Measurements from ENCODE around the gene KLHDC3.

The KLHDC3 gene

DNA sequence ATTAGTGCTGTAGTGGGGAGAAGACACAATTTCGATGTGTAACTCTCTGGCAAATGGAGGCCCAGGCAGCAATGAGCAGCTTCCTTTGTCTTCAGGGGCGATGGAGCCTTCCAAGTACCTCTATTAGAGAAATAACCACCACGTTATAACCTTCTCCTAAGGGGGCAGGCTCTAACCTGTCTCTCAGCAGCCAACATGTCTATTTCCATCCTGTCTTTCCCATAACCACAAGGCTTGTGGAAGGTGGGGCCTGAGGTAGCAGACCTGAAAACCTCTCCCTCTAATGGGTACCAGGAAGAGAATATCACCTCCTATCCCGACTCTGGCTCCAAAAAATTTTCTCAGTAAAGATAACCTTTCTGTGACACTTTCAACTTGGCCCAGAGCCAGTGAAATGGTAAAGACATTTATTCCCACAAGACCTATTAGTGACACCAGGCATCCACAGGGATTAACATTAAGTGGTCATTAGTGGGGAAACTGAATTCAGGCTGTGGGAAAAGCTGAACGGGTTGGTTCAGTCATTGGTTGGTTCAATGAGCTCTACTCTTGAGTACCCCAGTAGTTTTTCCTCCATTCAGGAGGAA is 39.0 kb upstream of the KLHDC3 start:
- H3K4me1 ChIP-seq (ENCODE audit: control insufficient read depth, insufficient read depth, low read length): peaks cover 7% of the 10 kb centered on the region
- no peaks in the 10 kb centered on the region for H3K27me3 ChIP-seq (ENCODE audit: control insufficient read depth, insufficient read depth, low read length)
- H3K27ac ChIP-seq (ENCODE audit: low read depth, low read length): no peak overlapping the region
- peaks cover 3% of the 10 kb centered on the region for H3K36me3 ChIP-seq (ENCODE audit: control insufficient read depth, insufficient read depth, low read length)
- no peak overlapping the region for H3K9ac ChIP-seq (ENCODE audit: low read depth, low read length)
- no peaks in the 10 kb centered on the region for H3K9me3 ChIP-seq (ENCODE audit: control insufficient read depth, insufficient read depth, low read length)
- no peak overlapping the region for H3K4me3 ChIP-seq (ENCODE audit: low read depth, low read length)

DNA sequence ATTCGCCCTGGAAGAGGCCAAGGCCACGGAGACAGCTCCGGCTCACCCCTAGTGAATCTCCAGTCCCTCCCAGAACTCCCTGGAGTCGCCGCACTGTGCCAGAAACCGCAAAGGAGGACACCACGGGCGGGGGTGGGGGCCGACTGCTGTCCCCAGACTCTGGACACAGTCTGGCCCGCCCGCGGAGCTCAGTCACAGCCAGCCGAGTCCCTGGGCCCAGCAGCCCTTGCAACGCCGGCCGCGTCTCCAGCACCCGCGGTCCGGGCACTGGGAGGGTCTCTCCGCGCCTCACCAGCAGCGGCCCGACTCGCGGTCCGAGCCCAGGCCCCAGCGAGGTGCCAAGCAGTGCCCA is 35.6 kb upstream of the KLHDC3 start:
- Histone ChIP-seq H3K27ac (ENCODE audit: low read depth, low read length) (peak overlapping the region; percentile 63), H3K4me3 (ENCODE audit: low read depth, low read length) (peak overlapping the region; percentile 80), H3K27me3 (ENCODE audit: control insufficient read depth, insufficient read depth, low read length) (no peaks in the 10 kb centered on the region), H3K9ac (ENCODE audit: low read depth, low read length) (peak overlapping the region; percentile 51; the same call in 1 of the 2 replicates), H3K36me3 (ENCODE audit: control insufficient read depth, insufficient read depth, low read length) (peaks cover 3% of the 10 kb centered on the region), H3K9me3 (ENCODE audit: control insufficient read depth, insufficient read depth, low read length) (no peaks in the 10 kb centered on the region), H3K4me1 (ENCODE audit: control insufficient read depth, insufficient read depth, low read length) (peaks cover 7% of the 10 kb centered on the region)

GRCh38 chr6:42978839-42979522 is 35.1 kb upstream of the KLHDC3 start, which contains the start of gene PEX6:
Gene PEX6, minus strand, starts transcription at chr6:42979181. Its CDS starts 31 bp downstream, at chr6:42979150.
- H3K9ac ChIP-seq (ENCODE audit: low read depth, low read length): peak within 1 kb of the TSS; percentile 51; the same call in 1 of the 2 replicates
- peak within 1 kb of the TSS; percentile 63 for H3K27ac ChIP-seq (ENCODE audit: low read depth, low read length)

DNA sequence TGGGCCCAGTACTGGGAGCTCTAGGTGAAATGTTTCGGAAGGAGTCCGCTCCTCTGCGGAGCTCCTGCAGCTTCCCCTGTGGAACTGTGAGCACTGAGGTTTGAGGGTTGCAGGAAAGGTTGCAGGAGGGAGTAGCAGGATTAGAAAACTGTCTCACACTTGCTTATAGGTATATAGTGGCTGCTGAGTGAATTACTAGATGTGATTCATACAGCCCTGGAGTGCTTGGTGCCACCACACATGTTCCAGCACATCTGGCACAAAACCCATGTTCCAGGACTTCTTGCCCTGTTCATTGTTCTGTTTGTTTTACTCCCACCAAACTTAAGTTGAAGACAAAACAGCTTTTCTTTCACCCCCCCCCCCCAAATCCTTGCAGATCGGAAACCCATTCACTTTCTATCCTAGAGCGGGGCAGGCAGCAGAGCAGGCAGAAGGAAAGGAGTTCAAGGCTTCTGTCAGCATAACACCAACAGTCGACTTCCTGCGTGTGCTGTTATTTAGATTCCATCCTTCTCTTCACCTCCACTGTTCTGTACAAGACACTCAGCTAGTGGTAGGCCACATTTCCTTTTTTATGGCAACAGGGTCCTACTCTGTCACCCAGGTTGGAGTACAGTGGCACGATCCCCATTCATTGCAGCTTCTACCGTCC is 34.4 kb upstream of the KLHDC3 start:
- H3K4me3 ChIP-seq (ENCODE audit: low read depth, low read length): peak overlapping the region; percentile 80
- peaks cover 7% of the 10 kb centered on the region for H3K4me1 ChIP-seq (ENCODE audit: control insufficient read depth, insufficient read depth, low read length)
- H3K9me3 ChIP-seq (ENCODE audit: control insufficient read depth, insufficient read depth, low read length): no peaks in the 10 kb centered on the region
- H3K36me3 ChIP-seq (ENCODE audit: control insufficient read depth, insufficient read depth, low read length): no peaks in the 10 kb centered on the region; the same call in 1 of the 2 replicates
- no peaks in the 10 kb centered on the region for H3K27me3 ChIP-seq (ENCODE audit: control insufficient read depth, insufficient read depth, low read length)
- peak overlapping the region; percentile 28; the same call in 1 of the 2 replicates for H3K9ac ChIP-seq (ENCODE audit: low read depth, low read length)
- H3K27ac ChIP-seq (ENCODE audit: low read depth, low read length): peak overlapping the region; percentile 63

More at GRCh38 chr6:42978839-42979522, 35.1 kb upstream of the KLHDC3 start, which contains the start of gene PEX6:
- peaks cover 7% of the 10 kb centered on the region for H3K4me1 ChIP-seq (ENCODE audit: control insufficient read depth, insufficient read depth, low read length)
- H3K9me3 ChIP-seq (ENCODE audit: control insufficient read depth, insufficient read depth, low read length): no peaks in the 10 kb centered on the region
- peaks cover 2% of the 10 kb centered on the region for H3K36me3 ChIP-seq (ENCODE audit: control insufficient read depth, insufficient read depth, low read length)
- H3K4me3 ChIP-seq (ENCODE audit: low read depth, low read length): peak within 1 kb of the TSS; percentile 80
- H3K27me3 ChIP-seq (ENCODE audit: control insufficient read depth, insufficient read depth, low read length): no peaks in the 10 kb centered on the region

DNA sequence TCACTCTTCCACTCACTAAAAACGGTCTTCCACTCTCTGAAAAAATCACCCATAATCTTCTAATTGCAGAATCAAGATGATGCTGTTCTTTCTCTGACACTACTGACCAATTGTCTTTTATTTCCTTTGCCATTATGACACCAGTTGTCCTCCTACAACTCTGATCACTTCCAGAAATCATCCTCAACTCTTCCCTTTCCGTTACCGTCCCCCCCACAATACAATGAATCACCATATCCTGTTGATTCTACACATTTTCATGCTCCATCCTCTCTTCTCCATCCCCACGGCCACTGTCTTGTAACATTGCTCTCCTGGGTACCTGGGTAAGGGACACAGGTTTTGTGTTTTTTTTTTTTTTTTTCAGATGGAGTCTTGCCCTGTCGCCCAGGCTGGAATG is 32.2 kb upstream of the KLHDC3 start:
- no peak overlapping the region for H3K9ac ChIP-seq (ENCODE audit: low read depth, low read length)
- peaks cover 7% of the 10 kb centered on the region for H3K4me1 ChIP-seq (ENCODE audit: control insufficient read depth, insufficient read depth, low read length)
- no peaks in the 10 kb centered on the region; the same call in 1 of the 2 replicates for H3K36me3 ChIP-seq (ENCODE audit: control insufficient read depth, insufficient read depth, low read length)
- H3K9me3 ChIP-seq (ENCODE audit: control insufficient read depth, insufficient read depth, low read length): no peaks in the 10 kb centered on the region
- no peaks in the 10 kb centered on the region for H3K27me3 ChIP-seq (ENCODE audit: control insufficient read depth, insufficient read depth, low read length)
- H3K27ac ChIP-seq (ENCODE audit: low read depth, low read length): no peak overlapping the region
- H3K4me3 ChIP-seq (ENCODE audit: low read depth, low read length): no peak overlapping the region

DNA sequence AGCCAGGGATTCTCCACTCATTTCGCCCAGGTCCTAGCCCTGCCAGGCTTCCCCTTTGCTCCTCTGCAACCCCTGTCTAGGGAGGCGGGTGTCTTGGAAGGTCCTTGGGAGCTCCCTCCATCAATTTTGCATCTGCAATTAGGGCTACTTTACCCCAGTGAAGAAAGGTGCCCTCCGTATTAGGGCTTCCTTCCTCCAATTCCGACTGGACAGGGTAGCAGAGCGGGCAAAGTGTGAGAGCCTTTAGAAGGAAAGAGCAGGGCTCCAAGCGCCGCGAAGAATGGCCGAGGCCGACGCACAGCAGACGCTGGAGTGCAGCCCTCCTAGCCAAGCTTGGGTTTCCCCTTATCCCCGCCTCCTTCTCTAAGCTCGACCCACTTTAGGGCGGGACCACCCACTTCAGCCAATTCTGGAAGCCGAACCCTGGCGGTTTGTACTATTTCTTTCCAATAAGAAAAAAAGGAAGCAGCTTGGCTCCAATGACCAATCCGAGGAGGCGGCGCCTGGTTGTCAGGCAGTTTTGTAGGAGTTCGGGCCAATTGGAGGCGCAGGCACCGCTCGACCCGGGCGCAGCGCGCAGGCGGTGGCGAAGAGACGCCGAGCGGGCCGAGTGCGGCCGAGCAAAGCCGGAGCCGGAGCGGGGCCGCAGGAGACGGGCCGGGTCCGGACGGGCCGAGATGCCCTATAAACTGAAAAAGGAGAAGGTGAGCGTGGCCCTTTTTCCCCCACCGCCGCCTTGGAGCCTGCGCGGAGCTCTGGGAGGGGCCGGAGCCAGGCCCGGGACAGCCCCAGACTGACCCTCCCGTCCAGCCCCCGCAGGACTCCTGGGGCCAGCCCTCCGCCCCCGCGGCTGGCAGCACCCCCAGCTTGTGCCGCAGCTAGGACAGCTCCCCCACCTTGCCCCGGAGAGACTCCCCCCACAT is 29.8 kb upstream of the KLHDC3 start, which contains the start of gene PPP2R5D:
Gene PPP2R5D (plus strand): TSS at position 570 of the 923 bp plus-strand sequence. CDS start 108 bp downstream, at position 678.
- peaks cover 7% of the 10 kb centered on the region for H3K4me1 ChIP-seq (ENCODE audit: control insufficient read depth, insufficient read depth, low read length)
- peaks cover 6% of the 10 kb centered on the region; the same call in 1 of the 2 replicates for H3K36me3 ChIP-seq (ENCODE audit: control insufficient read depth, insufficient read depth, low read length)
- H3K9ac ChIP-seq (ENCODE audit: low read depth, low read length): peak within 1 kb of the TSS; percentile 72
- peak within 1 kb of the TSS; percentile 81 for H3K4me3 ChIP-seq (ENCODE audit: low read depth, low read length)
- H3K27ac ChIP-seq (ENCODE audit: low read depth, low read length): peak within 1 kb of the TSS; percentile 85
- no peaks in the 10 kb centered on the region for H3K9me3 ChIP-seq (ENCODE audit: control insufficient read depth, insufficient read depth, low read length)
- no peaks in the 10 kb centered on the region for H3K27me3 ChIP-seq (ENCODE audit: control insufficient read depth, insufficient read depth, low read length)

GRCh38 chr6:42984924-42985475 is 29.0 kb upstream of the KLHDC3 start:
- H3K4me1 ChIP-seq (ENCODE audit: control insufficient read depth, insufficient read depth, low read length): no peaks in the 10 kb centered on the region
- H3K9ac ChIP-seq (ENCODE audit: low read depth, low read length): no peak overlapping the region
- H3K36me3 ChIP-seq (ENCODE audit: control insufficient read depth, insufficient read depth, low read length): peaks cover 13% of the 10 kb centered on the region; the same call in 1 of the 2 replicates
- H3K27ac ChIP-seq (ENCODE audit: low read depth, low read length): no peak overlapping the region
- no peaks in the 10 kb centered on the region for H3K27me3 ChIP-seq (ENCODE audit: control insufficient read depth, insufficient read depth, low read length)
- peak overlapping the region; percentile 79 for H3K4me3 ChIP-seq (ENCODE audit: low read depth, low read length)
- H3K9me3 ChIP-seq (ENCODE audit: control insufficient read depth, insufficient read depth, low read length): no peaks in the 10 kb centered on the region

DNA sequence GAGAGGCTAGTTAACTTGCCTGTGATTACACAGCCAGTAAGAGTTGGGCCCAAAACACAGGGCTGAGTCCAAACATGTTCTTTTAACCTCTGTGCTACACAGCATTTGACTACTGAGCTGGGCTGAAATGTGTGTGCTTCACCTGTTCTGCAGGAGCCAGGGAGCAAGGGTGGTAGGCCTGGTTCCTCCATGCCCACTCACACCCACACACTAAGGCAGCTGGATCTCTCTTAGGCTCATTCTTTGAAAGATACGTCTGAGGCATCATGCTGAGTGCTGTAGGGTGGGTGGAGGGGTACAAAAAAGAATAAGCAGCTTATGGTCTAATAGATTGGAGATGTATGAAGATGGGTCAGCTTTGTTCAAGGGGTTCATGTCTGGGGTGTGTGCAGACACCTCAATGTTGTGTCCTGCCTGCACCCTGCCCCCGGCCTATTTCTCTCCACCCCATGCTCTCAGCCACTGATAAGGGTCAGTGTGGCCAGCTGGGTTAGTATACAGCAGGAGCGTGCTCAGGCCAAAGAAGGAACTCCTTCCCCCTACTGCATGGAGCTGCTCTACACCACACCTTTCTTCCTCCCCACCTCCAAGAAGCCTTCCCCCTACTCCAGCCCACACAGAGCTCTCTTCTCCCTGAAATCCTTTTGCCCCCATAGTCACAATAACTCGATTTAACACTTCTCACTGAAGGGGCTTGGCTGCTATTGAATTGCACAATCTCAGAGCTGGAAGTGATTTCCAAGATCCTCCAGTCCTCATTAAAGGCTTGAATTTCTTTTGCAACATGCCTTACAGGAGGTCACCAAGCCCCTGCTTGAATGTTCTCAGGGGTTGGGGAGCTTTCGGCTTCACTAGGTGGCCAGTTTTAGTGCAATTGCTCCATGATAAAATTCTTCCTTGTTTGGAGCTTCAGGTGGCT is 26.3 kb upstream of the KLHDC3 start:
- no peaks in the 10 kb centered on the region for H3K9me3 ChIP-seq (ENCODE audit: control insufficient read depth, insufficient read depth, low read length)
- no peaks in the 10 kb centered on the region for H3K4me1 ChIP-seq (ENCODE audit: control insufficient read depth, insufficient read depth, low read length)
- no peak overlapping the region for H3K9ac ChIP-seq (ENCODE audit: low read depth, low read length)
- H3K27ac ChIP-seq (ENCODE audit: low read depth, low read length): no peak overlapping the region
- no peak overlapping the region for H3K4me3 ChIP-seq (ENCODE audit: low read depth, low read length)
- H3K36me3 ChIP-seq (ENCODE audit: control insufficient read depth, insufficient read depth, low read length): peaks cover 29% of the 10 kb centered on the region
- no peaks in the 10 kb centered on the region for H3K27me3 ChIP-seq (ENCODE audit: control insufficient read depth, insufficient read depth, low read length)

DNA sequence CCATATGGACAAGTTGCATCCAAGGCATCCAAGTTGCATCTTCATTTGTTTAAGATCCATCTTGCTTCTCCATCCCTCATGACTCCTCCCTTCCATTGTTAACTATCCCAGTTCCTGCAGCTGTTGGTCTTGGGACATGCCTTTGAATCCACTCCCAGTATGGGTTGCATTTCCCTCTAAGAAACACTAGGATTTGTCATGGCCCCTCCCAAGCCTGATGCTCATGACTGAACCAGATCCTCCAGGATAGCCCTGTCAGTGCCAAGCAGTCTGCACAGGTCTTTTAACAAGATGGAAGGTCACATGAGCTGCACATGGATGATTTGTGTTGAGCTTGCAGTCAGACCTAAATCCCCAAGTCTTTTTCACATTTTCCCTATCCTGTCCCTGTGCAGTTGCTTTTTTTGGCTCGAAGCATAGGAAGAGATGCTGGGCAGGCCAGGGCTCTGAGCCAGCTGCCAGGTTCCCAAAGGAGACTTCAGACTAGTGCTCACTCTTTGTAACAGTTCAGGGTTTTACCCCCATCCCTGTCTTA is 25.5 kb upstream of the KLHDC3 start:
- no peak overlapping the region for H3K27ac ChIP-seq (ENCODE audit: low read depth, low read length)
- no peaks in the 10 kb centered on the region for H3K4me1 ChIP-seq (ENCODE audit: control insufficient read depth, insufficient read depth, low read length)
- H3K4me3 ChIP-seq (ENCODE audit: low read depth, low read length): no peak overlapping the region
- H3K36me3 ChIP-seq (ENCODE audit: control insufficient read depth, insufficient read depth, low read length): peaks cover 31% of the 10 kb centered on the region
- H3K9ac ChIP-seq (ENCODE audit: low read depth, low read length): no peak overlapping the region
- no peaks in the 10 kb centered on the region for H3K27me3 ChIP-seq (ENCODE audit: control insufficient read depth, insufficient read depth, low read length)
- H3K9me3 ChIP-seq (ENCODE audit: control insufficient read depth, insufficient read depth, low read length): no peaks in the 10 kb centered on the region
